HepG2 (cell line): Measurements from ENCODE around the gene FRK. TPM values are rescaled to one million over a fixed set of nuclear protein-coding genes. Genes with fewer than 3 reads are reported as not detected.

ENCODE experiments used
- ATAC-seq: fragments of 200-7000 bp; cut with Tn5 transposase; 3 replicates; pipeline ENCODE4 v1.9.1; 2020; ENCODE audit warnings: mild to moderate bottlenecking, moderate library complexity
- BruUV-seq: library from RNA; stranded (reverse); fragments of 400-500 nt; replicated peaks from 2 replicates; lab custom pipeline; 2021; lab: Mats Ljungman, UMichigan
- CTCF ChIA-PET: fragments of 300-600 bp; formaldehyde crosslinking; extraction: SDS; loops from one replicate; lab custom pipeline; 2021; ENCODE audit warnings: low total read pairs, inconsistent platforms, low intra/inter-chr PET ratio; lab: Yijun Ruan, JAX
- POLR2A ChIA-PET: fragments of 350-600 bp; sonication (Branson Sonifier 250); formaldehyde crosslinking; loops from one replicate; lab custom pipeline; 2020; ENCODE audit warnings: antibody characterized with exemption, inconsistent platforms; lab: Yijun Ruan, JAX
- DNase-seq: peaks from one replicate; pipeline ENCODE4 v3.0.0-alpha.2; 2015; ENCODE audit warnings: low spot score
- FAIRE-seq: peaks from 3 replicates; lab custom pipeline; 2011; peaks lifted over from hg19 to GRCh38; lab: Jason Lieb, UNC
- H2AFZ ChIP-seq: one replicate; pipeline ENCODE4 v1.6.1; 2011; ENCODE audit warnings: low read length, inconsistent platforms
- H3K27ac ChIP-seq: fragments of 300-600 bp; 3 replicates; pipeline ENCODE4 v1.8.0; 2011; ENCODE audit warnings: mixed run types, mild to moderate bottlenecking, mixed read lengths, low read length, inconsistent platforms; ENCODE audit not compliant: insufficient read depth; ENCODE audit errors: extremely low read length
- H3K27me3 ChIP-seq, 2 experiments: fragments of 200-600 bp in 1 of 2; 2 replicates in 1 of 2; 3 replicates in 1 of 2; pipeline versions ENCODE4 v1.6.0 to v1.8.0; 2011; ENCODE audit warnings: low read length in 2 of 2, mild to moderate bottlenecking in 2 of 2, moderate library complexity in 2 of 2, inconsistent platforms in 1 of 2; ENCODE audit not compliant: insufficient read depth in 2 of 2, control insufficient read depth in 1 of 2
- H3K36me3 ChIP-seq, 2 experiments: fragments of 200-600 bp in 1 of 2; replicated peaks in 1 of 2; 2 replicates in 1 of 2; 3 replicates in 1 of 2; pipeline versions ENCODE4 v1.5.1 to v1.8.0; 2011; ENCODE audit warnings: low read length in 2 of 2, inconsistent platforms in 1 of 2; ENCODE audit not compliant: insufficient read depth in 2 of 2, control insufficient read depth in 1 of 2
- H3K4me1 ChIP-seq: 2 replicates; pipeline ENCODE4 v1.5.1; 2012; ENCODE audit warnings: low read length, inconsistent platforms; ENCODE audit not compliant: insufficient read depth
- H3K4me2 ChIP-seq: 2 replicates; pipeline ENCODE4 v1.6.0; 2011; ENCODE audit warnings: low read depth, low read length, inconsistent platforms
- H3K4me3 ChIP-seq, 3 experiments: fragments of 200-600 bp in 1 of 3; sonication (generic), shearing (Covaris generic) in 1 of 3; replicated peaks in 1 of 3; 2 replicates each; pipeline ENCODE4 v1.5.1; 2011 to 2016; ENCODE audit warnings: low read length in 3 of 3, inconsistent platforms in 2 of 3, low read depth in 2 of 3, mild to moderate bottlenecking in 2 of 3, control low read depth in 1 of 3, mixed read lengths in 1 of 3; ENCODE audit not compliant: insufficient read depth in 1 of 3
- H3K79me2 ChIP-seq: one replicate; pipeline ENCODE4 v1.6.1; 2011; ENCODE audit warnings: low read length, inconsistent platforms; ENCODE audit not compliant: insufficient read depth
- H3K9ac ChIP-seq: 2 replicates; pipeline ENCODE4 v1.6.0; 2011; ENCODE audit warnings: mild to moderate bottlenecking, low read depth, low read length, inconsistent platforms; ENCODE audit not compliant: insufficient read depth
- H3K9me3 ChIP-seq: 2 replicates; pipeline ENCODE4 v1.5.1; 2012; ENCODE audit warnings: mild to moderate bottlenecking, low read length
- H4K20me1 ChIP-seq: 2 replicates; pipeline ENCODE4 v1.6.0; 2011; ENCODE audit warnings: inconsistent platforms, mild to moderate bottlenecking, low read length, moderate library complexity; ENCODE audit not compliant: insufficient read depth
- BCL6 ChIP-seq: IDR thresholded peaks from 2 replicates; pipeline ENCODE4 v1.6.1; 2016; ENCODE audit warnings: missing genetic modification reagents, missing compliant biosample characterization
- CEBPG ChIP-seq: IDR thresholded peaks from 2 replicates; pipeline ENCODE4 v1.6.1; 2016
- EP300 ChIP-seq, 3 experiments: sonication (generic) in 1 of 3; formaldehyde crosslinking in 1 of 3; IDR thresholded peaks; 2 replicates each; pipeline versions ENCODE4 v1.5.1 to v1.6.1; 2011 to 2020; ENCODE audit warnings: low read depth in 2 of 3, low read length in 2 of 3, borderline replicate concordance in 1 of 3, improper control_type of control experiment in 1 of 3, mild to moderate bottlenecking in 1 of 3, missing genetic modification reagents in 1 of 3, moderate library complexity in 1 of 3
- HOMEZ ChIP-seq: IDR thresholded peaks from 2 replicates; pipeline ENCODE4 v1.6.1; 2016; ENCODE audit warnings: low read depth
- JUNB ChIP-seq: sonication (generic); formaldehyde crosslinking; IDR thresholded peaks from 2 replicates; pipeline ENCODE4 v1.8.0; 2022; ENCODE audit warnings: missing genetic modification reagents, mild to moderate bottlenecking, borderline replicate concordance
- PPARG ChIP-seq: conservative IDR thresholded peaks from 2 replicates; pipeline ENCODE4 v1.6.1; 2016; ENCODE audit warnings: missing biosample characterization, missing genetic modification reagents
- RARA ChIP-seq: IDR thresholded peaks from 2 replicates; pipeline ENCODE4 v1.6.1; 2016; ENCODE audit warnings: missing genetic modification reagents, missing compliant biosample characterization
- SSRP1 ChIP-seq: IDR thresholded peaks from 2 replicates; pipeline ENCODE4 v1.6.1; 2016; ENCODE audit warnings: control low read depth
- TCF7 ChIP-seq: sonication (generic); IDR thresholded peaks from 2 replicates; pipeline ENCODE4 v1.6.1; 2016; ENCODE audit warnings: antibody characterized with exemption, low read depth
- ZNF121 ChIP-seq: sonication (generic); formaldehyde crosslinking; IDR thresholded peaks from 2 replicates; pipeline ENCODE4 v1.5.0; 2020; ENCODE audit warnings: mild to moderate bottlenecking, missing genetic modification reagents
- ZNF253 ChIP-seq: sonication (generic); formaldehyde crosslinking; IDR thresholded peaks from 2 replicates; pipeline ENCODE4 v1.8.0; 2022; ENCODE audit warnings: mild to moderate bottlenecking, missing genetic modification reagents, borderline replicate concordance
- ZNF569 ChIP-seq: sonication (generic); formaldehyde crosslinking; IDR thresholded peaks from 2 replicates; pipeline ENCODE4 v1.5.0; 2020; ENCODE audit warnings: mild to moderate bottlenecking, missing genetic modification reagents, moderate library complexity, borderline replicate concordance
- ZNF772 ChIP-seq: sonication (generic); formaldehyde crosslinking; IDR thresholded peaks from 2 replicates; pipeline ENCODE4 v1.5.0; 2020; ENCODE audit warnings: mild to moderate bottlenecking, missing genetic modification reagents
- WGBS: methylation state at CpG from one replicate; pipeline ENCODE4 v1.1.6; 2017; ENCODE audit warnings: low lambda C conversion rate; 5-methylcytosine and 5-hydroxymethylcytosine counted together
- in situ Hi-C: cut with HindIII; loops from 2 replicates; pipeline ENCODE4 v1.10.0; 2017; ENCODE audit warnings: low pct_unique_long_range_greater_than_20kb; ENCODE audit not compliant: extremely low pct_ligation_motif_present
- intact Hi-C: fragments of 100-400 bp; cut with micrococcal nuclease; formaldehyde crosslinking; loops from one replicate; pipeline ENCODE4 v1.10.0; 2022; ENCODE audit not compliant: unreplicated experiment
- polyA plus RNA-seq, 8 experiments: library from polyadenylated mRNA; depleted of rRNA in 3 of 8; stranded (reverse) in 7 of 8; unstranded in 1 of 8; fragments of >200 nt; fragmentation: Illumina TruSeq in 4 of 8; extraction: Trizol in 4 of 8; gene quantifications; 2 replicates each; pipeline versions ENCODE4 v1.2.1 to v1.2.3, GENCODE V29; 2011 to 2016; ENCODE audit warnings: low read depth in 4 of 8, missing spikeins in 1 of 8, mixed read lengths in 1 of 8; ENCODE audit not compliant: insufficient read depth in 1 of 8
- total RNA-seq, 5 experiments: library from RNA; depleted of rRNA; stranded (reverse); fragments of >200 nt; fragmentation: Illumina TruSeq; extraction: Trizol; gene quantifications; 2 replicates each; pipeline ENCODE4 v1.2.3, GENCODE V29; 2016; ENCODE audit warnings: low read depth in 1 of 5
- TF ChIP-seq, protein P1 (sequence below): sonication (generic); formaldehyde crosslinking; IDR thresholded peaks from 2 replicates; pipeline ENCODE4 v1.5.0; 2020; ENCODE audit warnings: missing genetic modification reagents, mild to moderate bottlenecking, borderline replicate concordance
- TF ChIP-seq, protein P2 (sequence below): sonication (generic); formaldehyde crosslinking; conservative IDR thresholded peaks from 2 replicates; pipeline ENCODE4 v1.4.0; 2020; ENCODE audit warnings: mild to moderate bottlenecking, missing genetic modification reagents, moderate library complexity

FRK gene
- total and polyA plus RNA-seq, 2 of the 13 experiments (the other 11 are each of a cell fraction or from before 2014, with no cell fraction given): 1.3 to 2.9 TPM

DNA sequence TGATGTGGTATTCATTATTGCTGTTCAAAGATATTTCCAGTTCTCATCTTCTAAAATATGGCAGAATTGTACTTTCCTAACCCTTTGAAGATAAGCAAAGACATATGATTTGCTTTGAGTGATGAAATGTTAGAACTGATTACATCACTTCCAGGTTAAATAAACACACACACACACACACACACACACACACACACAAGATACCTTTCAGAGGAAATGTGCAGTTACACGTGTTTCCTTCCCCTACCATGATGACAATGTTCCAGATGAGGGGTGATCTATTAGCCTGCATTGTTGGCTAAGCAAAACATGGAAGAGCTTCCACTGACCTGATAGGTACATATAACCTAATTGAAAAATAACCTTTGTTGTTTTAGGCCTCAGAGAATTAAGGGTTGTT, 11.7 kb upstream of the FRK start (continued):
- TF ChIP-seq RARA (CRISPR knock-in tag): peak; percentile 46
- TF ChIP-seq HOMEZ (CRISPR knock-in tag): peak; percentile 78; the same call in 1 of the 2 replicates
- no peak for TF ChIP-seq ZNF121
- peak; percentile 91; the same call in 1 of the 2 replicates for TF ChIP-seq SSRP1 (CRISPR knock-in tag)
- TF ChIP-seq, protein P1, sequence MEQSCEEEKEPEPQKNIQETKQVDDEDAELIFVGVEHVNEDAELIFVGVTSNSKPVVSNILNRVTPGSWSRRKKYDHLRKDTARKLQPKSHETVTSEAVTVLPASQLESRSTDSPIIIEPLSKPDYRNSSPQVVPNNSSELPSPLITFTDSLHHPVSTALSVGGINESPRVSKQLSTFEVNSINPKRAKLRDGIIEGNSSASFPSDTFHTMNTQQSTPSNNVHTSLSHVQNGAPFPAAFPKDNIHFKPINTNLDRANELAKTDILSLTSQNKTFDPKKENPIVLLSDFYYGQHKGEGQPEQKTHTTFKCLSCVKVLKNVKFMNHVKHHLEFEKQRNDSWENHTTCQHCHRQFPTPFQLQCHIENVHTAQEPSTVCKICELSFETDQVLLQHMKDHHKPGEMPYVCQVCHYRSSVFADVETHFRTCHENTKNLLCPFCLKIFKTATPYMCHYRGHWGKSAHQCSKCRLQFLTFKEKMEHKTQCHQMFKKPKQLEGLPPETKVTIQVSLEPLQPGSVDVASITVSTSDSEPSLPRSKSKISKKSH (CRISPR knock-in tag): no peak

DNA sequence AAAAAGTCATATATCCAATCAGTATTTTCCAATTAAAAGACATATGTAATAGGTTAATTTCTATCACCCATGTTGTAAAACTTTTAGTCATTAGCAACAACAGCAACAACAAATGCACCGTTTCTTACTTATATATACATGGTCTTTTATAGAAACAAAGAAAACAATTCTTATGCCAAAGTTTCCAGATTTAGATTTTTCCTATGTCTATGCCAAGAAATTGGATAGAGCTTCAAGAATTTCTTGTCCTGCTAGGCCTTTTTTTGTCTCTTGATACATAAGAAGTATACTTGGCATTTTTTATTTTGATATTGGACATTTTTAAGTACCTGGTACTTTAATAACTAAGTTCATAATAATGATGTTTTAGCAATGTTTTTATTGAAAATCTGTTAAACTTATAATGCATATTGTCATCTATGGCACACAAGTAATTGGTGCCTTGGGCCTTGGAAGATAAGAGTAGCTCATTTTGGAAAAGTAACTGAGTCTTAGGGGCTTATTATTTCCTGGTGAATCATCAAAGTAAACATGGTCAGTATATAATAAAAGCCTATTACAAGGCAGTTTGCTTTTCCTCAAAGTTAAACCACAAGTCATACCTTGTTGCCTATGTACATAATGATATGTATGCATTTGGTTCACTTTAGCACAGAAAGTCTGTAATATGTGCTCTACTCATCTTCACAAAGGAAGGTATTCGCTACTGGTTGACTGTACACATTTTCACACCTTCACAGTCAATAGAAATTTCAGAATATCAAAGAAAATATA, 10.1 kb upstream of the FRK start:
- CTCF ChIA-PET: no interaction called here
- BruUV-seq: no TSS peak
- POLR2A ChIA-PET: interaction anchor here (1.5 to 4.7 kb wide), 2 partner anchors 10 to 30 kb away, joined by 6 to 27 read pairs; partner anchors contain the start of genes FRK and NT5DC1
- TF ChIP-seq ZNF253 (CRISPR knock-in tag): no peak
- no peak for TF ChIP-seq ZNF772 (CRISPR knock-in tag)
- peak; percentile 93 for TF ChIP-seq BCL6
- TF ChIP-seq CEBPG (CRISPR knock-in tag): 0 out of 2 replicates have a peak, but pooled peaks have one; percentile 5
- TF ChIP-seq PPARG: peak; percentile 48; the same call in 1 of the 2 replicates
- TF ChIP-seq ZNF569 (CRISPR knock-in tag): no peak
- TF ChIP-seq, protein P2, sequence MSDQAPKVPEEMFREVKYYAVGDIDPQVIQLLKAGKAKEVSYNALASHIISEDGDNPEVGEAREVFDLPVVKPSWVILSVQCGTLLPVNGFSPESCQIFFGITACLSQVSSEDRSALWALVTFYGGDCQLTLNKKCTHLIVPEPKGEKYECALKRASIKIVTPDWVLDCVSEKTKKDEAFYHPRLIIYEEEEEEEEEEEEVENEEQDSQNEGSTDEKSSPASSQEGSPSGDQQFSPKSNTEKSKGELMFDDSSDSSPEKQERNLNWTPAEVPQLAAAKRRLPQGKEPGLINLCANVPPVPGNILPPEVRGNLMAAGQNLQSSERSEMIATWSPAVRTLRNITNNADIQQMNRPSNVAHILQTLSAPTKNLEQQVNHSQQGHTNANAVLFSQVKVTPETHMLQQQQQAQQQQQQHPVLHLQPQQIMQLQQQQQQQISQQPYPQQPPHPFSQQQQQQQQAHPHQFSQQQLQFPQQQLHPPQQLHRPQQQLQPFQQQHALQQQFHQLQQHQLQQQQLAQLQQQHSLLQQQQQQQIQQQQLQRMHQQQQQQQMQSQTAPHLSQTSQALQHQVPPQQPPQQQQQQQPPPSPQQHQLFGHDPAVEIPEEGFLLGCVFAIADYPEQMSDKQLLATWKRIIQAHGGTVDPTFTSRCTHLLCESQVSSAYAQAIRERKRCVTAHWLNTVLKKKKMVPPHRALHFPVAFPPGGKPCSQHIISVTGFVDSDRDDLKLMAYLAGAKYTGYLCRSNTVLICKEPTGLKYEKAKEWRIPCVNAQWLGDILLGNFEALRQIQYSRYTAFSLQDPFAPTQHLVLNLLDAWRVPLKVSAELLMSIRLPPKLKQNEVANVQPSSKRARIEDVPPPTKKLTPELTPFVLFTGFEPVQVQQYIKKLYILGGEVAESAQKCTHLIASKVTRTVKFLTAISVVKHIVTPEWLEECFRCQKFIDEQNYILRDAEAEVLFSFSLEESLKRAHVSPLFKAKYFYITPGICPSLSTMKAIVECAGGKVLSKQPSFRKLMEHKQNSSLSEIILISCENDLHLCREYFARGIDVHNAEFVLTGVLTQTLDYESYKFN (CRISPR knock-in tag): peak; percentile 34; the same call in 1 of the 2 replicates
- peak in 1 of 2 experiments; percentile 78; a peak in 2 of 4 replicates for TF ChIP-seq EP300 (IDR thresholded peaks at IDR 0.05; ENCODE audit: low read depth in 2 of 2, low read length in 2 of 2)
- TF ChIP-seq EP300 (CRISPR knock-in tag; IDR thresholded peaks at IDR 0.05; ENCODE audit: borderline replicate concordance): peak; percentile 25; the same call in 1 of the 2 replicates
- peak; percentile 73; the same call in 1 of the 2 replicates for TF ChIP-seq JUNB (CRISPR knock-in tag)
- TF ChIP-seq TCF7: peak; percentile 38; the same call in 1 of the 2 replicates

More for the DNA sequence above, 10.1 kb upstream of the FRK start:
- intact Hi-C loops: loop anchor here (1.0 kb wide), 1 partner anchor 10 kb away; no protein-coding TSS in a partner anchor
- no peaks in the 10 kb centered on the region for H3K36me3 ChIP-seq
- DNase-seq (peak; percentile 70), FAIRE-seq (no peak), ATAC-seq (no peak; the same call in 1 of the 3 replicates)
- H3K27me3 ChIP-seq: no peaks in the 10 kb centered on the region
- no peak overlapping the region for H3K9ac ChIP-seq
- H3K4me3 ChIP-seq: no peak overlapping the region; a peak in 1 of 6 replicates
- no peak overlapping the region for H3K4me2 ChIP-seq
- no peak overlapping the region for H3K27ac ChIP-seq
- in situ Hi-C loops: no loop called here
- no peaks in the 10 kb centered on the region for H3K79me2 ChIP-seq
- H2AFZ ChIP-seq: no peak overlapping the region
- WGBS: 76% methylated on average over 2 of the region's 2 CpGs
- peaks cover 47% of the 10 kb centered on the region for H3K4me1 ChIP-seq
- no peaks in the 10 kb centered on the region for H4K20me1 ChIP-seq
- H3K9me3 ChIP-seq: no peaks in the 10 kb centered on the region
